Neural crest cell (in vitro differentiated cells): Measurements from ENCODE around the gene BTBD17. TPM values are rescaled to one million over a fixed set of nuclear protein-coding genes. Genes with fewer than 3 reads are reported as not detected.

Experiments used
- DNase-seq: peaks from one replicate; pipeline ENCODE4 v3.0.0; 2021; ENCODE audit warnings: low read depth, mixed read lengths, low spot score
- H3K27ac Mint-ChIP-seq: one replicate; pipeline ENCODE4 v1.8.0; 2021; ENCODE audit warnings: mild to moderate bottlenecking, mixed read lengths; ENCODE audit not compliant: unreplicated experiment
- H3K27me3 Mint-ChIP-seq: 2 replicates; pipeline ENCODE4 v1.8.0; 2021; ENCODE audit warnings: low read depth, mild to moderate bottlenecking, mixed read lengths
- H3K36me3 Mint-ChIP-seq: 2 replicates; pipeline ENCODE4 v1.8.0; 2021; ENCODE audit warnings: low read depth, mild to moderate bottlenecking, mixed read lengths
- H3K4me1 Mint-ChIP-seq: 2 replicates; pipeline ENCODE4 v1.8.0; 2021; ENCODE audit warnings: mixed read lengths
- H3K4me3 Mint-ChIP-seq: one replicate; pipeline ENCODE4 v1.8.0; 2021; ENCODE audit warnings: mild to moderate bottlenecking, mixed read lengths
- H3K9me3 Mint-ChIP-seq: 2 replicates; pipeline ENCODE4 v1.8.0; 2021; ENCODE audit warnings: mixed read lengths
- total RNA-seq: library from RNA; stranded (reverse); gene quantifications from 2 replicates; pipeline ENCODE4 v1.2.1, GENCODE V29; 2021
- TF ChIP-seq, protein P1 (sequence below): fragments of 200-600 bp; sonication (generic); conservative IDR thresholded peaks from 2 replicates; pipeline ENCODE4 v1.5.0; 2021; ENCODE audit warnings: antibody characterized with exemption, mild to moderate bottlenecking

Gene BTBD17
- total RNA-seq, 1 donor from 2014 or later: 12.3 TPM

DNA sequence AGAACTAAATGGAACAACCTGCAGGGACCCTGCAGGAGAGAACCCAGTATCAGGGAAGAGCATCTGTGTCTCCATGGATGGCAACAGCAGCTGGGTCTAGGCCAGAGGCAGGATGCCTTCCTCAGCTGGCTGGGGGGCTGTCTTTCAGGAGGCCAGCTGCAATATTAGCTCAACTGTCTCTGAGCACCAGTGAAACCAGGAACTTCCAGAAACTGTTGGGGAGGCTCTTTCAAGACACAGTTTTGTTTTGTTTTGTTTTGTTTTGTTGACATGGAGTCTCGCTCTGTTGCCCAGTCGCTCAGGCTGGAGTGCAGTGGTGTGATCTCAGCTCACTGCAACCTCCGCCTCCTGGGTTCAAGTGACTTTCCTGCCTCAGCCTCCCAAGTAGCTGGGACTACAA, 13.2 kb upstream of the BTBD17 start:
- no peak overlapping the region for H3K4me3 Mint-ChIP-seq
- DNase-seq: no peak
- H3K27me3 Mint-ChIP-seq: no peaks in the 10 kb centered on the region
- no peaks in the 10 kb centered on the region for H3K36me3 Mint-ChIP-seq
- H3K27ac Mint-ChIP-seq: no peak overlapping the region
- H3K9me3 Mint-ChIP-seq: no peaks in the 10 kb centered on the region
- TF ChIP-seq, protein P1, sequence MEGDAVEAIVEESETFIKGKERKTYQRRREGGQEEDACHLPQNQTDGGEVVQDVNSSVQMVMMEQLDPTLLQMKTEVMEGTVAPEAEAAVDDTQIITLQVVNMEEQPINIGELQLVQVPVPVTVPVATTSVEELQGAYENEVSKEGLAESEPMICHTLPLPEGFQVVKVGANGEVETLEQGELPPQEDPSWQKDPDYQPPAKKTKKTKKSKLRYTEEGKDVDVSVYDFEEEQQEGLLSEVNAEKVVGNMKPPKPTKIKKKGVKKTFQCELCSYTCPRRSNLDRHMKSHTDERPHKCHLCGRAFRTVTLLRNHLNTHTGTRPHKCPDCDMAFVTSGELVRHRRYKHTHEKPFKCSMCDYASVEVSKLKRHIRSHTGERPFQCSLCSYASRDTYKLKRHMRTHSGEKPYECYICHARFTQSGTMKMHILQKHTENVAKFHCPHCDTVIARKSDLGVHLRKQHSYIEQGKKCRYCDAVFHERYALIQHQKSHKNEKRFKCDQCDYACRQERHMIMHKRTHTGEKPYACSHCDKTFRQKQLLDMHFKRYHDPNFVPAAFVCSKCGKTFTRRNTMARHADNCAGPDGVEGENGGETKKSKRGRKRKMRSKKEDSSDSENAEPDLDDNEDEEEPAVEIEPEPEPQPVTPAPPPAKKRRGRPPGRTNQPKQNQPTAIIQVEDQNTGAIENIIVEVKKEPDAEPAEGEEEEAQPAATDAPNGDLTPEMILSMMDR: no peak
- H3K4me1 Mint-ChIP-seq: peaks cover 10% of the 10 kb centered on the region

DNA sequence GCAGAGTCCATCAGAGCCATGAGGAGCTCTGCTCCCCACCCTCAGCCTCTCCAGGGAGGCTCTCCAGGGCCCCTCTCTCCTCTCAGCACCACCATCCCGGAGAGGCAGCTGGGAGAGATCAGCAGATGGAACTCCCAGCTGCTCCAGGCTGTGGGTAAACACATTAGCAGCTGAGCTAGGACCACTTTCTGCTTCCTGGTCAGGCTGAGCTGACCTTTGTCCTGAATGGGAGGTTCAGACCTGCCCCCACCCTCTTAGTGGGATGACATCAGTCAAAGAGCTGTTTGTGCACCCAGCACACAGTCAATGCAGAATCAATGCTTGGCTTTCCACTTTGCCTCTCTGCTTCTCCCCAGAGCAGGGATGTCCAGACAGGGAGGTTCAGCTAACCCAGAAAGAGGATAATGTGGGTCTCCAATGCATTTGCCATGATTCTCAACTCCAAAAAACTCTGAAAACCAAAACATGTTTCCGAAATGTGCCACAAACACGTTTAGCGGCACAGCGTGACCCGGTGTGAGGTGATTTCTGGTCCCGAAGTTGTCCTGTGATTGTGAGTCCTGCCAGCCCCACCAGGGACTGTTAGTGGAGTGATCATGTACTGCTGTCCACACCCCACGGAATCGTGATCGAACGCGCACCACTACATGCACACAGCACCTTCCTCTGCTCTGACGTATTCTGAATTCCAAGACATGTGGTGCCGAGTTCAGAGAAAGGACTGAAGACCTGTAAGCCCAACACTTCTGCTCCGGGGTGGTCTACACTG, 12.4 kb upstream of the BTBD17 start:
- no peaks in the 10 kb centered on the region for H3K36me3 Mint-ChIP-seq
- H3K4me3 Mint-ChIP-seq: no peak overlapping the region
- H3K27me3 Mint-ChIP-seq: no peaks in the 10 kb centered on the region
- H3K9me3 Mint-ChIP-seq: no peaks in the 10 kb centered on the region
- peaks cover 14% of the 10 kb centered on the region for H3K4me1 Mint-ChIP-seq
- no peak for DNase-seq
- TF ChIP-seq, protein P1: no peak
- no peak overlapping the region for H3K27ac Mint-ChIP-seq

DNA sequence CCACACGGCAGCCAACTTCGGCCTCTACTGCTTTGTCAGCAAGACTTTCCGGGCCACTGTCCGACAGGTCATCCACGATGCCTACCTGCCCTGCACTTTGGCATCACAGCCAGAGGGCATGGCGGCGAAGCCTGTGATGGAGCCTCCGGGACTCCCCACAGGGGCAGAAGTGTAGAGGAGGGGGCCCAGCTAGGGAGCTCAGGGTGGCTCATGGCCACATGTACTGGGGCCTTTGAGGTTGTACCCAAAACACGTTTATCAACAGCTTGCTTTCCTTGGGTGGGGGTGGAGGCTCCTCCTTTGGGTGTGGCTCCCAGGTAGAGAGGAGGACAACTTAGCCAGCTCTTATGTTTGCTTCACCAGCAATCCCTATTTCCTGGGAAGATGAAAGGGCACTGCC, 10.8 kb upstream of the BTBD17 start:
- H3K36me3 Mint-ChIP-seq: no peaks in the 10 kb centered on the region
- H3K4me3 Mint-ChIP-seq: no peak overlapping the region
- no peak overlapping the region for H3K27ac Mint-ChIP-seq
- H3K27me3 Mint-ChIP-seq: no peaks in the 10 kb centered on the region
- no peak for DNase-seq
- H3K9me3 Mint-ChIP-seq: no peaks in the 10 kb centered on the region
- TF ChIP-seq, protein P1: no peak
- H3K4me1 Mint-ChIP-seq: peaks cover 16% of the 10 kb centered on the region

DNA sequence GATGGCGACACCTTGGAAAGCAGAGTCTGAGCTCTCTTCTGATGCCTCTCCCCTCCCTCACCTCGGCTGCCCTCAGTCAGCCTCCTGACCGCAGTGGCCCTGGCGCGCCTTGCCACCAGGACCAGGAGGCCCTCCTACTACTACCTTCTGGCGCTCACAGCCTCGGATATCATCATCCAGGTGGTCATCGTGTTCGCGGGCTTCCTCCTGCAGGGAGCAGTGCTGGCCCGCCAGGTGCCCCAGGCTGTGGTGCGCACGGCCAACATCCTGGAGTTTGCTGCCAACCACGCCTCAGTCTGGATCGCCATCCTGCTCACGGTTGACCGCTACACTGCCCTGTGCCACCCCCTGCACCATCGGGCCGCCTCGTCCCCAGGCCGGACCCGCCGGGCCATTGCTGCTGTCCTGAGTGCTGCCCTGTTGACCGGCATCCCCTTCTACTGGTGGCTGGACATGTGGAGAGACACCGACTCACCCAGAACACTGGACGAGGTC, 10.0 kb upstream of the BTBD17 start:
- Mint-ChIP-seq H3K4me3 (no peak overlapping the region), H3K27me3 (no peaks in the 10 kb centered on the region), H3K27ac (no peak overlapping the region), H3K4me1 (peaks cover 16% of the 10 kb centered on the region), H3K36me3 (no peaks in the 10 kb centered on the region), H3K9me3 (no peaks in the 10 kb centered on the region)
- TF ChIP-seq, protein P1: no peak
- no peak for DNase-seq

DNA sequence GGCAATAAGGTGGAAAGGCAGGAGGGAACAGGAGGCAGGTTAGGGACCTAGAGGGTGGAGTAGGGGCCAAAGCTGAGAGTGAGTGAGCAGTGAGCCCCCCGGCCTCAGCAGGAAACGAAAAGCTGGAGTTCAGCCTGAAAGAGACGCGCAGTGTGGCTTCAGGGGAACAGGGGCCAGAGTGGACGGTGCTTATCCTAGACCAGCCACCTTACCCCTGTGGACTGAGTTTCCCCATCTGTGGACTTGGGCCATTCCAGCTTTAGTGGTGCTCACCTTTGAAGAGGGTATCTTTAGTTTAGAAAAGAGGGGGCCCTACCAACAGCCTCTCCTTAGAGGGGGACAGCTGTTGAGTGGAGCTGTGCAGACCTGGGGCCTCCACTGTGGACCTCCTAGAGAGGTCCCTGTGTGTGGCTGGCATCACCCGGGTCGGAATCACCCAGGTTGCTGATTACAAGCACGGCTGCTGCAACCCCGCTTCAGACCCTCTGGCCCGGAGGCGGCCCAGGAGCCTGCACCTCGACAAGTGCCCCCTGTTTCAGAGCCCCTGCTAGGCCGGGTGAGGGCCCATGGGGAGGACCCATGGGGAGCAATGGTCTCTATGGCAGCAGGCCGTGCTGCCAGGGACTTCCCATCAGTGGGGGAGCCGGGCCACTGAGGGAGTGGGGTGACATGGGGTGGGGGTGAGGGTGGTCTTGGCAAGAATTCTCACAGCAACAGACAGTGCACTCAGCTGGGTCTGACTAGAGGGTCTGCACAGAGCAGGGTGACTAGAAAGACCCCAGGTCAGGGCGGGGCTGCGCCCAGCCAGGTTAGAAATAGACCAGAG, 8.2 kb upstream of the BTBD17 start:
- no peak for DNase-seq
- Mint-ChIP-seq H3K9me3 (no peaks in the 10 kb centered on the region), H3K36me3 (no peaks in the 10 kb centered on the region), H3K4me1 (peaks cover 16% of the 10 kb centered on the region), H3K27me3 (no peaks in the 10 kb centered on the region), H3K4me3 (no peak overlapping the region), H3K27ac (no peak overlapping the region)
- TF ChIP-seq, protein P1: no peak
